ENCODE data around the gene HMGN4.

DNA sequence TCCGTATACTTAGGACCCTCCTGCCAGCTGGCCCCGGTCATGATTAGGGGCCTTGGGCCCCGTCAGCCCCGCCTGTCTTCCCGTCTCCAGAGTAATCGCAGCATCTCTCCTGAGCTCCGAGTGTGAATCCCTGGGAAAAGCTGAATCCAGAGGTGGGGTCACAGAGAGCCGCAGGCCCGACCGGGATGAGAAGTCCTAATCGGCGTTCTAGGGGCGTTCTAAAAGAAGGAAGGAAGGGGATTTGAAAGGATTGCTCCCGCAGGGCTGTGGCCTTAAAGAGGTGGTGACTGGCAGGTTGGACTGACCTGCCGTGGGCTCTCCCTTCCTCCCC, 371 bp downstream of the HMGN4 start:
- TF ChIP-seq EP300 (IDR thresholded peaks at IDR 0.05), result no peak
- TF ChIP-seq, protein P1, sequence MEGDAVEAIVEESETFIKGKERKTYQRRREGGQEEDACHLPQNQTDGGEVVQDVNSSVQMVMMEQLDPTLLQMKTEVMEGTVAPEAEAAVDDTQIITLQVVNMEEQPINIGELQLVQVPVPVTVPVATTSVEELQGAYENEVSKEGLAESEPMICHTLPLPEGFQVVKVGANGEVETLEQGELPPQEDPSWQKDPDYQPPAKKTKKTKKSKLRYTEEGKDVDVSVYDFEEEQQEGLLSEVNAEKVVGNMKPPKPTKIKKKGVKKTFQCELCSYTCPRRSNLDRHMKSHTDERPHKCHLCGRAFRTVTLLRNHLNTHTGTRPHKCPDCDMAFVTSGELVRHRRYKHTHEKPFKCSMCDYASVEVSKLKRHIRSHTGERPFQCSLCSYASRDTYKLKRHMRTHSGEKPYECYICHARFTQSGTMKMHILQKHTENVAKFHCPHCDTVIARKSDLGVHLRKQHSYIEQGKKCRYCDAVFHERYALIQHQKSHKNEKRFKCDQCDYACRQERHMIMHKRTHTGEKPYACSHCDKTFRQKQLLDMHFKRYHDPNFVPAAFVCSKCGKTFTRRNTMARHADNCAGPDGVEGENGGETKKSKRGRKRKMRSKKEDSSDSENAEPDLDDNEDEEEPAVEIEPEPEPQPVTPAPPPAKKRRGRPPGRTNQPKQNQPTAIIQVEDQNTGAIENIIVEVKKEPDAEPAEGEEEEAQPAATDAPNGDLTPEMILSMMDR (IDR thresholded peaks at IDR 0.05), result no peak
- TF ChIP-seq POLR2A (IDR thresholded peaks at IDR 0.05), result no peak

Measured in tibial nerve (tissue), 4 donors.